Activated T-helper 1 cell treated with anti-CD3 and anti-CD28 coated beads, Interleukin-12 subunit alpha, Interleukin-12 subunit beta, Interleukin-2, Interleukin-4 antibody, amounts not matched to agents 30 ng/mL and 10 ng/mL and 1 ng/mL, durations not matched to agents 14 hours and 24 hours and 36 hours (primary cell): Measurements from ENCODE around the gene NME4. TPM values are rescaled to one million over a fixed set of nuclear protein-coding genes. Genes with fewer than 3 reads are reported as not detected.
"Not testable (repeated sequence)": the region's sequence is repeated elsewhere in the genome, so short reads cannot be mapped to it uniquely, and the experiment has no call there.

Experiments
- DNase-seq: peaks from one replicate; pipeline ENCODE4 v3.0.0; 2021; ENCODE audit warnings: low spot score
- H3K27ac Mint-ChIP-seq: one replicate; pipeline ENCODE4 v1.8.0; 2021; ENCODE audit warnings: mild to moderate bottlenecking, mixed read lengths
- H3K27me3 Mint-ChIP-seq: one replicate; pipeline ENCODE4 v1.8.0; 2022; ENCODE audit warnings: mild to moderate bottlenecking, moderate library complexity, mixed read lengths; ENCODE audit not compliant: insufficient read depth
- H3K36me3 Mint-ChIP-seq: one replicate; pipeline ENCODE4 v1.8.0; 2021; ENCODE audit warnings: low read depth, mixed read lengths
- H3K4me1 Mint-ChIP-seq: one replicate; pipeline ENCODE4 v1.8.0; 2021; ENCODE audit warnings: low read depth, mixed read lengths
- H3K4me3 Mint-ChIP-seq: one replicate; pipeline ENCODE4 v1.8.0; 2021; ENCODE audit warnings: mild to moderate bottlenecking, moderate library complexity, mixed read lengths
- H3K9me3 Mint-ChIP-seq: one replicate; pipeline ENCODE4 v1.8.0; 2021; ENCODE audit warnings: mixed read lengths
- intact Hi-C: fragments of 100-400 bp; cut with micrococcal nuclease; formaldehyde crosslinking; loops from one replicate; pipeline ENCODE4 v1.15.1; 2024
- total RNA-seq: library from RNA; stranded (reverse); gene quantifications from 2 replicates; pipeline ENCODE4 v1.2.3, GENCODE V29; 2022

Gene NME4
- total RNA-seq, 1 donor from 2014 or later, result 57.2 TPM

- peaks cover 4% of the 10 kb centered on the region for H3K4me1 Mint-ChIP-seq
- no peak overlapping the region for H3K27ac Mint-ChIP-seq
- peaks cover 3% of the 10 kb centered on the region for H3K36me3 Mint-ChIP-seq
- DNase-seq, result no peak
- H3K4me3 Mint-ChIP-seq, result no peak overlapping the region
- no peaks in the 10 kb centered on the region for H3K27me3 Mint-ChIP-seq
- intact Hi-C loops, result no loop called here
- no peaks in the 10 kb centered on the region for H3K9me3 Mint-ChIP-seq
Observed at GRCh38 chr16:375212-375611, 21.8 kb upstream of the NME4 start.

- no peaks in the 10 kb centered on the region for H3K9me3 Mint-ChIP-seq
- intact Hi-C loops, result no loop called here
- peaks cover 3% of the 10 kb centered on the region for H3K36me3 Mint-ChIP-seq
- no peak overlapping the region for H3K4me3 Mint-ChIP-seq
- H3K27ac Mint-ChIP-seq, result no peak overlapping the region
- H3K4me1 Mint-ChIP-seq, result no peaks in the 10 kb centered on the region
- no peak for DNase-seq
- H3K27me3 Mint-ChIP-seq, result no peaks in the 10 kb centered on the region
Observed at GRCh38 chr16:375927-376816, 20.8 kb upstream of the NME4 start.

GRCh38 chr16:376817-377418, 20.1 kb upstream of the NME4 start:
- Mint-ChIP-seq H3K9me3 (no peaks in the 10 kb centered on the region), H3K27me3 (no peaks in the 10 kb centered on the region)
- intact Hi-C loops, result no loop called here

GRCh38 chr16:377419-377951, 19.5 kb upstream of the NME4 start:
- no peaks in the 10 kb centered on the region for H3K4me1 Mint-ChIP-seq
- H3K36me3 Mint-ChIP-seq, result peaks cover 3% of the 10 kb centered on the region
- DNase-seq, result no peak
- intact Hi-C loops, result no loop called here
- H3K4me3 Mint-ChIP-seq, result no peak overlapping the region
- H3K9me3 Mint-ChIP-seq, result no peaks in the 10 kb centered on the region
- H3K27ac Mint-ChIP-seq, result no peak overlapping the region
- peaks cover 1% of the 10 kb centered on the region for H3K27me3 Mint-ChIP-seq

More at GRCh38 chr16:376817-377418, 20.1 kb upstream of the NME4 start:
- no peak for DNase-seq
- H3K27ac Mint-ChIP-seq, result no peak overlapping the region
- H3K36me3 Mint-ChIP-seq, result peaks cover 3% of the 10 kb centered on the region
- H3K4me3 Mint-ChIP-seq, result no peak overlapping the region
- H3K4me1 Mint-ChIP-seq, result no peaks in the 10 kb centered on the region

GRCh38 chr16:378113-378820, 18.7 kb upstream of the NME4 start:
- H3K4me1 Mint-ChIP-seq, H3K9me3 Mint-ChIP-seq, intact Hi-C loops, H3K4me3 Mint-ChIP-seq, H3K27me3 Mint-ChIP-seq, H3K27ac Mint-ChIP-seq, H3K36me3 Mint-ChIP-seq, DNase-seq: not testable (repeated sequence)

GRCh38 chr16:378821-379182, 18.2 kb upstream of the NME4 start:
- no peak overlapping the region for H3K4me3 Mint-ChIP-seq
- intact Hi-C loops, result no loop called here
- H3K9me3 Mint-ChIP-seq, result no peaks in the 10 kb centered on the region
- no peak for DNase-seq
- H3K27me3 Mint-ChIP-seq, result peaks cover 9% of the 10 kb centered on the region
- no peaks in the 10 kb centered on the region for H3K36me3 Mint-ChIP-seq
- H3K27ac Mint-ChIP-seq, result no peak overlapping the region
- H3K4me1 Mint-ChIP-seq, result peaks cover 7% of the 10 kb centered on the region

- peak overlapping the region; percentile 77 for H3K4me3 Mint-ChIP-seq
- intact Hi-C loops, result no loop called here
- H3K27ac Mint-ChIP-seq, result no peak overlapping the region
- H3K36me3 Mint-ChIP-seq, result no peaks in the 10 kb centered on the region
- H3K27me3 Mint-ChIP-seq, result peaks cover 13% of the 10 kb centered on the region
- H3K4me1 Mint-ChIP-seq, result peaks cover 7% of the 10 kb centered on the region
- DNase-seq, result no peak
- no peaks in the 10 kb centered on the region for H3K9me3 Mint-ChIP-seq
Observed at GRCh38 chr16:379183-379960, 17.6 kb upstream of the NME4 start.

- intact Hi-C loops, result loop anchor here (5.0 kb wide), 2 partner anchors 147 to 257 kb away; partner anchors contain the start of genes CAPN15 and METTL26
- no peak for DNase-seq
- peaks cover 7% of the 10 kb centered on the region for H3K4me1 Mint-ChIP-seq
- H3K27ac Mint-ChIP-seq, result peak overlapping the region; percentile 61
- no peaks in the 10 kb centered on the region for H3K9me3 Mint-ChIP-seq
- peaks cover 14% of the 10 kb centered on the region for H3K27me3 Mint-ChIP-seq
- H3K36me3 Mint-ChIP-seq, result no peaks in the 10 kb centered on the region
- H3K4me3 Mint-ChIP-seq, result peak overlapping the region; percentile 77
Observed at GRCh38 chr16:379961-380761, 16.8 kb upstream of the NME4 start.

- H3K4me3 Mint-ChIP-seq, result peak overlapping the region; percentile 77
- H3K36me3 Mint-ChIP-seq, result no peaks in the 10 kb centered on the region
- H3K4me1 Mint-ChIP-seq, result peaks cover 7% of the 10 kb centered on the region
Observed at GRCh38 chr16:380762-381011, 16.3 kb upstream of the NME4 start.

GRCh38 chr16:381012-381788, 15.8 kb upstream of the NME4 start:
- peak overlapping the region; percentile 66 for H3K4me3 Mint-ChIP-seq
- peaks cover 14% of the 10 kb centered on the region for H3K27me3 Mint-ChIP-seq
- no peak overlapping the region for H3K27ac Mint-ChIP-seq
- H3K4me1 Mint-ChIP-seq, result peaks cover 7% of the 10 kb centered on the region
- H3K9me3 Mint-ChIP-seq, result no peaks in the 10 kb centered on the region
- intact Hi-C loops, result loop anchor here (1.0 to 5.0 kb wide), 4 partner anchors 11 to 256 kb away; partner anchors contain the start of genes CAPN15, METTL26, MRPL28 and RAB11FIP3
- H3K36me3 Mint-ChIP-seq, result no peaks in the 10 kb centered on the region
- no peak for DNase-seq

More at GRCh38 chr16:380762-381011, 16.3 kb upstream of the NME4 start:
- intact Hi-C loops, result loop anchor here (1.0 to 5.0 kb wide), 4 partner anchors 10 to 257 kb away; partner anchors contain the start of genes CAPN15, METTL26, MRPL28 and RAB11FIP3
- Mint-ChIP-seq H3K9me3 (no peaks in the 10 kb centered on the region), H3K27ac (peak overlapping the region; percentile 13), H3K27me3 (peaks cover 14% of the 10 kb centered on the region)
- no peak for DNase-seq
